GM18519 (cell line): ENCODE data around the gene ZC3H4.
"Not testable (repeated sequence)": the region's sequence is repeated elsewhere in the genome, so short reads cannot be mapped to it uniquely, and the experiment has no call there.

Experiments
- ATAC-seq: cut with Tn5 transposase; IDR thresholded peaks from one replicate; pipeline ENCODE4 v1.9.1; 2021; ENCODE audit warnings: mild to moderate bottlenecking, moderate library complexity; ENCODE audit not compliant: unreplicated experiment, low FRiP score

Gene ZC3H4

DNA sequence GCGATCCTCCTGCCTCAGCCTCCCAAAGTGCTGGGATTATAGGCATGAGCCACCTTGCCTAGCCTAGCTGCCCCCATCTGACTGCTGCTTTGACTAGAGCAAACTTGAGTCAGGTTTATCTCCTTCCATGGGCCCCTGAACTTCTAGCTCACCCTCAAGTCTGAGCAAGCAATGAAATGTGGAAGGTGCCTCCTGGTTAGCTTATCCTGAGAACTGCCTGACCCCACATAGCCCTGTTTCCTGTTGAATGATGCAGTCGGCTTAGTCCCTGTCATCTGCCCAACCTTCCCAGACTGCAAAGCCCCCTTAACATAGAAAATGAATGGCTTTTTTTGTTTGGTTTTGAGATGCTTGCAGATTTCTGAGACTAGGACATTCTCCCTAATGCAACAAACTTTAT is 56.2 kb downstream of the ZC3H4 start:
- ATAC-seq, result no peak

DNA sequence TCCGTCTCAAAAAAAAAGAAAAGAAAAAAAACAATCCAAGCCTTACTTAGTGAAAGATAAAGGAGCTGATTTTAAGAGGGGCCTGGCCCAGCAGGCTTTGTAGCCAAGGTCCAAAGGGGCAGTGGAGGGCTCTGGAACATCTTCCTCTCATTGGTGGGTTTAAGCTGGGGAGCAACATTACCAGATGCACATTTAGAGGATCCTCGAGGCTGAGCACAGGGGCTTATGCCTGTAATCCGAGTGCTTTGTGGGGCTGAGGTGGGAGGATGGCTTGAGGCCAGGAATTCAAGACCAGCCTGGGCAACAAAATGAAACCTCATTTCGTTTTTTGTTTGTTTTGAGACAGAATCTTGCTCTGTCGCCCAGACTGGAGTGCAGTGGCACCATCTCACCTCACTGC is 57.2 kb downstream of the ZC3H4 start:
- no peak for ATAC-seq

DNA sequence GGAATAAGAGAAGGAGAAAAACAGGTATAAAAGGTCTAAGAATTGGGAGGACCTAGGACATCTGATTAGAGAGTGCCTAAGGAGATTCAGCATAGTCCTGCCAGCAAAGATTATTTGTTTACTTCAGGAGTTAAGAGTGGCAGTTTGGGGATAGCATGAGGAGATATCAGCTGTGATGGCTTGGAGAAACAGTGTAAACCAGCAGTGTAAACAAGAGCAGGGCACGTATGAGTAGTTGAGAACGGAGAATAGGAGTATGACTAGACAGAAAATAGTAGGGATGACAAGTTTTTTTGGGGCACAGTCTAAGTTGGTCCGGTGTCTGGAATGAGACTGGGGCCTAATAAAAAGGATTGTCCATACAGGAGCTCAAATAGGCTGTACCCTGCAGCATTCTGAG is 63.0 kb downstream of the ZC3H4 start:
- ATAC-seq, result not testable (repeated sequence)

DNA sequence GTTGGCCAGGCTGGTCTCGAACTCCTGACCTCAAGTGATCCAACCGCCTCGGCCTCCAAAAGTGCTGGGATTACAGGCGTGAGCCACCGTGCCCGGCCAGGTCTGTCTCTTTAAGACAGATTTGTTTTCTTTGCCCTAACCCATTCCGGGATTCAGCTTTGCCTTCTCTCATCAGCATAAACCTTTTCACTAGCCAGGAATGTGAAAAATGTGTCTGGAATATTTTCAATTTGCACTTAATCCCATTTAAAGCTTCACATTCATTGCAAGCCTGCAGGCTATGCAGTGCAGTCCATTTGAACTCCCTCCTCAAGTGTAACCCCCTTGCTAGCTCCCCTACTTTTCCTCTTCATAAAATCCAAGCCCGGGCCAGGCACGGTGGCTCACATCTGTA is 64.3 kb downstream of the ZC3H4 start:
- ATAC-seq, result no peak

DNA sequence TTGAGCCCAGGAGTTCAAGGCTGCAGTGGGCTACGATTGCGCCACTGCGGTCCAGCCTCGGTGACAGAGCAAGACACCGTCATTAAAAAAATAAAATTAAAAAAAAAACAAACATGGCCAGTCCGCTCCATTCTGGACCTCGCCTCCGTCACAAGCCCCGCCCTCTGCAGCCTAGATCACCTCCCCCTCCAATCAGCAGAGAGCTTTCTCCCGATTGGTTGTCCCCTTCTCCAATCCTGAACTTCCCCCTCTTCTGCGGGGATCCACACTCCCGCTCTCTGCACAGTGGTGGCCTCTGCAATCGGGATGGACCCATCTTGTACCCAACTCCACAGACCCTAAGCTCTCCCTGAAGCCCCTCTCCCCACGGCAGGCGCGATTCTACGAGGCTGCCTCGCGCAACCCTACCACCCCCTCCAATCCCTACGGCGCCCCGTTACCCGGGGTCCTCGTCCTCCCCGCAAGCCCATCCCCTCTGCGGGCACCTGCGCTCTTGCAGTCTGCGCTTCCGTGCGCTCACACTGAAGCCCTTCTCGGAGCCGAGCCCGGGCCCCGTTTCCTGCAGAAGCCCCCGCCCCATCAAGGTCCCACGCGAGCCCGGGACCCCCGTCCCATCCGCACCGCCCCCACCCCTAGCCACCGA is 65.7 kb downstream of the ZC3H4 start:
- ATAC-seq, result peak; percentile 17

DNA sequence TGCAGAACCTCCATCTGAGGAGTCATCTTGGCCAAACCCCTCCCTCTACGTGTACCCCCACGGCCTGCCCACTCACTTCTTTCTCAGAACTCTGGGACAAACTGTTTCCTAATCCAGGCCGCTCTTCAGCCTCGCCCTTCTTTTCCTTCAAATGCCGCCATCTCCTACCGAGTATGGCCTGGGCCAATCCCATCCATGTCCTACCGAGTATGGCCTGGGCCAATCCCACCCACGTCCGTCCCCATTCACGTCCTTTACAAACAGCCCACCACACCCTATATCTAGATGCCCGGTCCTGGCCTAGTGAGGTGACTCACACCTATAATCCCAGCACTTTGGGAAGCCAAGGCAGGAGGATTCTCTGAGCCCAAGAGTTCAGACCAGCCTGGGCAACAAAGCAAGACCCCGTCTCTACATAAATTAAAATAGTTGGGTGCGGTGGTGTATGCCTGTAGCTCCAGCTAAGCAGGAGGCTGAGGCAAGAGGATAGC is 66.3 kb downstream of the ZC3H4 start:
- no peak for ATAC-seq

DNA sequence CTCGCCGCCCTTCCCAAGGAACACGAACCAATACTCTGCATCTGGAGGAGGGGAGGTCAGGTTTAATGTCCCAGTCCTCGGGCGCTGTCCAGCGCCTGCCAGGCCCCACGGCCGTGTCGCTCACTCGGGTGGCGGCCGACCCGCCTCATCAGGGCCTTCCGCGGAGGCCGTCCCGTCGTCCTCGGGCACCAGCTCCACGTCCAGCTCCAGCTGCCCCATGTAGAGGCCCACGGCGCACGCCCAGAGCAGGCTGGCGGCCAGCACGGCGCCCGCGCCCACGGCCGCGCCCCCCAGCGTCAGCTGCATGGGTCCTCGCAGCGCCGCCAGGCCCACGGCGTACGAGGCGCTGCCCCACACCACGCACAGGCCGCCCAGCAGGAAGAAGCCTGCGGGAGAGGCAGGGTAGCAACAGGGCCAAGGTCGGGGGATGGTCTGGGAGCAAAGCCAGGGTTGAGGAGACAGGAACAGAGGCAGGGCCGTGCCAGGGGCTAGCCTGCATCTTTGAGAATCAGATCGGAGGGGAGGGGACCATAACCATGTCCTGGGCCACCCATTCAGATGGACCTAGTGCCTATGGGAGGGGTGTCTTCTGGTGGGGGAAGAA is 67.6 kb downstream of the ZC3H4 start:
- ATAC-seq, result no peak

DNA sequence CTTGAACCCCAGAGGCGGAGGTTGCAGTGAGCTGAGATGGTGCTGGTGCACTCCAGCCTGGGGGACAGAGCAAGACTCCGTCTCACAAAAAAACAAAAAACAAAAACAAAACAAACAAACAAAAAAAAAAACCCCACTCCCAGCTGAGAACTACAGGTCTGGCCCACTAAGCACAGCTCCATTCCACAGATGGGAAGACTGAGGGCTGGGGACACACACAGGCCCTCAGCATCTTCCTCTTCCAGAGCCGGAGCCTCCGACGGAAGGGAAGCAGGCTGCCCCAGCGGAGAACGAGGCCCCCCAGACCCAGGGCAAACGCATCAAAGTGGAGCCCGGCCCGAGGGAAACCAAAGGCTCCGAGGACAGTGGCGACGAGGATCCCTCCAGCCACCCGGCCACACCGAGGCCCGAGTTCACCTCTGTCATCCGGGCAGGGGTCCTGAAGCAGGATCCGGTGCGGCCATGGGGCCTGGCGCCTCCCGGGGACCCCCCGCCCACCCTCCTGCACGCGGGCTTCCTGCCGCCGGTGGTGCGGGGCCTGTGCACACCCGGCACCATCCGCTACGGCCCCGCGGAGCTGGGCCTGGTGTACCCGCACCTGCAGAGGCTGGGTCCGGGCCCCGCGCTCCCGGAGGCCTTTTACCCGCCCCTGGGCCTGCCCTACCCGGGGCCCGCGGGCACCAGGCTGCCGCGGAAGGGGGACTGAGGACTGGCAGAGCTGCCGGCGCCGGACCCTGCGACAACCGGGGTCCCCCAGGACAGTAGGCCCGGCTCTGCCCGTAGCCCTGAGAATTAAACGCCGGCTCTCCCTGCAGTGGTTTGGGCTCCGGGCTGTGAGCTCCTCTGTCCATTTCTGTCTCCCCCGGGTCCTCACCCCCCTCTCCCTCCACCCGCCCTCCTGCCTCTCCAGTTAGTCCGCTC is 68.4 kb downstream of the ZC3H4 start:
- ATAC-seq, result no peak

DNA sequence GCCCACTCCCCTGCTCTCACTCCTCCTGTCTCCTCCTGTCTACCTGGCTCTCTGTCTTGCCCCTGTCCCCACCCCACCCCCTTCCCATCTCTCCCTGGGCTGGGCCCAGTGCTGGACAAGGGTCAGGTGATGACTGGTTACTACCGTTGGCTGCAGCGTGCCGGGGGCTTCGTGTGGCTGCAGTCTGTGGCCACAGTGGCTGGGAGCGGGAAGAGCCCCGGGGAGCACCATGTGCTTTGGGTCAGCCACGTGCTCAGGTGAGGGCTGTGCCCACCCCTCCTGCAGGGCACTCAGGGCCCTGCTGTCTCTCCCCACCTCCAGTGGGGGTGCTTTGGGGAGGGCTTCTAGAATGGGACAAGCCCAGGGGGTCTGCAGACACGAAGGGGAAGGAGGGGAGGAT is 72.7 kb downstream of the ZC3H4 start:
- ATAC-seq, result no peak

DNA sequence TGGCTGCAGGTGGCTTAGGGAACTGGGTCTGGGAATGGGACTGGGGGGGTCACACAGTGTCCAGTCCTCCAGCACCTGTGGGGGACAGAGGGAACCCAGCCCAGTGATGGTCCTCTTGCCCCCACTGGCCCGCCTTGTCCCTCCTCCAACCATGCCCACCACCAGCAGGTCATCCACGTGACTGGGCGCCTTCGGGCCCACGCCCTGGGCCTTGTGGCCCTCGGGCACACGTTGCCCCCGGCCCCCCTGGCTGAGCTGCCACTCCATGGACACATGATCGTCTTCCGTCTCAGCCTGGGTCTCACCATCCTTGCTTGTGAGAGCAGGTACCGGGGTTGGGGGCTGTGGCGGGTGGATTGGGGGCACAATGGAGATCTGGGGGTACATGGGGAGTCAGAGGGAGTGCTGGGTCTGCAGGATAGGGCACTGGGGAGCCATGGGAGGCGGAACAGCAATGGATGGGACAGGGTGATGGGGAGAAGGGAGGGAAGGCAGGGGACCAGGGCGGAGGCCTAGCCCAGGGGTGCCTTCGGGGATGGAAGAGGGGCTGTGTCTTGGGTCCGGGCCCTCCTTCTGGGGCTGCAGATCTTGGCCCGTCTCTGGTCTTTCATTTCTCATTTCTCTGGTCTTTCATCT is 74.2 kb downstream of the ZC3H4 start:
- ATAC-seq, result no peak

DNA sequence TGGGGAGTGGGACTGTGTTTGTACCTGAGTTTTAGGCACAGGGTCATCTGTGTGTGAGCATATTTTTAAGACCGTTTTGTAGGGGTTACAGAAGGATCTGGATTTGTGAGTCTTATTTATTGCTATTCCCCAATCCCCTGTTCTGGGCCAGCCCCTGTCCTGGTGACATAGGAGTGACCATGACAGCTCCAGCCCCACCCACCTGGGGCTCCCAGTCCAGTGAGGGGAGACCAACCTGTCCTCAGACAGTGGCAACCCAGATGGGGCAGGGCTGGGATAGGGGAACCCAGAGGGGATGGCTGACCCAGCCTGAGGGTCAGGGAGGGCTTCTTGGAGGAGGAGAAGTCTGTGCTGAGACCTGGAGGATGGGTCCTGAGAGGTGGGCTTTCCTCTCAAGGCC is 75.8 kb downstream of the ZC3H4 start:
- ATAC-seq, result no peak

DNA sequence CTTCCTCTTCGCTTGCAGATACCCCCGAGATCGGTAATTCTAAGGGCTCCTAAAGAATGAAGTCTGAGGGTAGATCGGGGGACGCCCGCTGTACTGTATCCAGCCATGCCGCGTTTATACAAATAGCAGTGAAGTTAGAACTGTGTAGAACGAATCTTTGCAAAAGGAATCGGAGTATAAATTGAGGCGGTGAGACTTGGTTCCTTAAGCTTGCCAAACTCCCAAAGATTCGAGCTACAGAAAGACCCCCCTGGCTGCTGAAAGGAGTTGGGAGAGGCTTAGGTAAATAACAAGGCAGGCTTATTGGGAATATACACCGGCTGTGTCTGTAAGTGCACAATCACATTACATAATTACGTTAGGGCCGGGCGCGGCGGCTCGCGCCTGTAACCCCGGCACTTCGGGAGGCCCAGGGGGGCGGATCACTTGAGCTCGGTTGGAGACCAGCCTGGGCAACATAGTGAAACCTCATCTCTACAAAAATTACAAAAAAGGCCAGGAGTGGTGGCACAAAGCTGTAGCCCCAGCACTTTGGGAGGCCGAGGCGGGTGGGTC is 77.4 kb downstream of the ZC3H4 start:
- ATAC-seq, result peak; percentile 19

DNA sequence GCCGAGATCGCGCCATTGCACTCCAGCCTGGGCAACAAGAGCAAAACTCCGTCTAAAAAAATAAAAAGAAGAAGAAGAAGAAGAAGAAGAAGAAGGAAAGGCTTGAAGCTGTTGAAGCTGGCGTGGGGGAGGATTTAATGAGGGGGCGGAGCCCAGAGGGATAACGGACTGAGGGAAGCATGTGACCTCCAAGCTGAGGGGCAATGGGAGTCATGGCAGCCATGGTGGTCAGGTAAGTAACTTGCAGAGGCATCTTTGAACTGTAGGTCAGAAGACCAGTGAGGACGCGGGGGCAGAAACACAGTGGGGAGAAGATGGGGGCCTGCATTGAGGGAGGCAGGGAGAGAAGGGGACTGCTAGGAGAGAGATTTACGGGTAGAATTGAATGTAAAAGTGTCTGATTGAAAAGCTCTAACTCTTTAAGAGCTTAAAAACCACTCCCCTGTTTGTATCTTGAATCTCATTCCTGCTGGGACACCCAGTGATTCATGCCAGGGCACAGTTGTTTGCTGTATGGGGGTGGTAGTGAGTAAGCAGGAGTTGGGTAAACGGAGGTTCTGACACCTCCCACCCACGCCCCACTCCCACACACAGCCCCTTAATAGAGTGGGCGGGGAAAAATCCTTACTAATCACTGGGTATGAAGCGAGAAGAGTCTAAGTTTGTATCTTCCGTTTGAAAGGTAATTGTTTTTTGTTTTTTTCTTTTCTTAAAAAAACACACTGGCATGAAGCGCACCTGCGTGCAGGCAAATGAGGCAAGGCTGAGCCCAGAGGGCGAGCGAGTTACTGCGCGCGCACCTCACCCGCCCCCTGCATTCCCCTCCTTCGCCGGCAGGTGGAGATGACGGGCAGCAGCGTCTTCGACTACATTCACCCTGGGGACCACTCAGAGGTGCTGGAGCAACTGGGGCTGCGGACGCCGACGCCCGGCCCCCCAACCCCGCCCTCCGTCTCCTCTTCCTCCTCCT is 78.2 kb downstream of the ZC3H4 start:
- ATAC-seq, result peak; percentile 73

DNA sequence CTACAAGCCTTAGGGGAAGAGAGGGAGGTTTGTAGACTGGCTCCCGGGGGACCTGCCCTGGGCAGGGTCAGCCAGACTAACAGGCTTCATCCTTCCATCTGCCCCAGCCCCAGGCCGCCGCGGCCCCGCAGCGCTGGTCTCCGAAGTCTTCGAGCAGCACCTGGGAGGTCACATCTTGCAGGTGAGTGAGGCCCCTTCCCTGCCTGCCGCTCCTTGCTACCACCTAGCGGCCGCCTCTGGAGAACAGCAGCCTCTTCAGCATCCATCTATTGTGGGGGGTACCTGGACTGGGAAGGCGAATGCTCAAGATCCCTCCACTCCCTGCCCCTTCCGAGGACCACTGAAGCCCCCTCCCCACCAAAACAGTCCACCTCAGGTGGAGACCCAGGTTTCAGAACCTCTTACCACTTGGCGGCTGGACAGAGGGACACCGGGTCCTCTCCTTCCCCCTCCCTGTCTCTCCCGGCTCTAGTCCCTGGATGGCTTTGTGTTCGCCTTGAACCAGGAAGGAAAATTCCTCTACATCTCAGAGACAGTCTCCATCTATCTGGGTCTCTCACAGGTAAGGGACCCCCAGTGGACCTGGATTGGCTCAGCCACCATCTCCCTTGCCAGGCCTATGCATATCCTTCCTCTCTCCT is 81.3 kb downstream of the ZC3H4 start:
- ATAC-seq, result no peak

DNA sequence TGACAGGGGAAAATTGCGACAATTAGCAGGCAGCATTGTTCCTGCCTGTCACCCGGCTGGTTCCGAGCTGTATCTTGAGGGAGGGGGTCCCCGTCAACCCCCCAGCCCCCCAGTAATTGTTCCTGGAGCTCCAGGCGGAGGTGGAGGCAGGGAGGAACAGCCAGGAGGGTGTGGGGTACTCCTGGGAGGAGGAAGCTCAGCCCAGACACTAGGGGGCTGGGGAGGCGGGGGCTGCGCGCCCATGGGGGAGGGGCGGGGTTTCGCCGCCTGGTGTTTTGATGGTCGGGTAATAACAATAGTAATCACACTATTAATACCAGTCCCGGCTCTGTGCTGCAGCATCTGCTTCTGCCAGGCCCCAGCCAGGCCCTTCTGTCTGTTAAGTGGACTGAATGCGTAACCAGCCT is 85.4 kb downstream of the ZC3H4 start:
- ATAC-seq, result no peak

DNA sequence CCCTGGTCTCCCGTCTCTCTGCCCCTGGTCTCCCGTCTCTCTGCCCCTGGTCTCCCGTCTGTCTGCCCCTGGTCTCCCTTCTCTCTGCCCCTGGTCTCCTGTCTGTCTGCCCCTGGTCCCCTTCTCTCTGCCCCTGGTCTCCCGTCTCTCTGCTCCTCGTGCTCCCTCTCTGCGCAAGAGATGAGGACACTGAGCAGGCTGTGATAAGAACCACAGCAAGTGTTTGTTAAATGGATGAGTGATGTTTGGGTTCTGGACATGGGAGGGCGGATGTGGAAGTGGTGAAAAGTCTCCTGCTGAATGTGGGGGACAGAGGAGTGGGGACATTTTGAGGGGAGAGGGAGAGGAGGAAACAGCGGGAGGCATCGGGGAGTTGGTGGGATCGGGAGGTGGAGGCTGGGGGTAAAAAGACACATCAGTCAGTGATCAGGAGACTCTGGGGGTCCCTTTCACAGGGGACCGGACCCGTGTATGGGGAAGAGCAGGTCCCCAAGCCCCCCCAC is 85.9 kb downstream of the ZC3H4 start:
- ATAC-seq, result no peak

DNA sequence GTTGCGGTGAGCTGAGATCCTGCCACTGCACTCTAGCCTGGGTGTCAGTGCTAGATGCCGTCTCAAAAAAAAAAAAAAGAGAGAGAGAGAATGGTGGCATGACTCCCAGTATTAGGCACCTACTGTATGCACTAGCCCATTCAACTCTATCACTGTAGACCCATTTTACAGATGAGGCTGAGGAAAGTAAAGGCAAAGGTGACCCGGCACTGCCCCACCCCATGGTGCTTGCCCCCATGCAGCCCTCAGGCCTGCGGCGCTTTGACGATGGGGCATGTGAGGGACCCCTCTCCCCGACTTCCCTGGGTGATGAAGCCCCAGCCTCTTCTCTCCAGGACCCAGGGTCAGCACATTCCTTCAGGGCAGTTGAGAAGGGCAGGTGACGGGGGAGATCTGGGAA is 86.7 kb downstream of the ZC3H4 start:
- no peak for ATAC-seq

DNA sequence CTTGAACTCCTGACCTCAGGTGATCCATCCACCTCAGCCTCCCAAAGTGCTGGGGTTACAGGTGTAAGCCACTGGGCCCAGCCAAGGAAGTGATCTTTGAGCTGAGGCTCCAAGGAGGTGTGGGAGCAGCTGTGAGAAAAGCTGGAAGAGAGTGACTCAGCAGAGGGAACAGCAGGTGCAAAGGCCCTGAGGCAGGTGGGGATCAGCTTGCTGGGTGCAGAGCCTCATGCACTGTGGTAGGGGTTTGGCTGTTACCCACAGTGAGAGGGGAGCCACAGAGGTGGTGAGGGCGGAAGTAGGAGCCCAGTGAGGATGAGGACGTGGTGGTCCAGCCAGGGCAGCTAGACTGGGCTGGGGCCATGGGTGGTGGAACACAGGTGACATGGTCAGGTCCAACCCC is 87.4 kb downstream of the ZC3H4 start:
- no peak for ATAC-seq

DNA sequence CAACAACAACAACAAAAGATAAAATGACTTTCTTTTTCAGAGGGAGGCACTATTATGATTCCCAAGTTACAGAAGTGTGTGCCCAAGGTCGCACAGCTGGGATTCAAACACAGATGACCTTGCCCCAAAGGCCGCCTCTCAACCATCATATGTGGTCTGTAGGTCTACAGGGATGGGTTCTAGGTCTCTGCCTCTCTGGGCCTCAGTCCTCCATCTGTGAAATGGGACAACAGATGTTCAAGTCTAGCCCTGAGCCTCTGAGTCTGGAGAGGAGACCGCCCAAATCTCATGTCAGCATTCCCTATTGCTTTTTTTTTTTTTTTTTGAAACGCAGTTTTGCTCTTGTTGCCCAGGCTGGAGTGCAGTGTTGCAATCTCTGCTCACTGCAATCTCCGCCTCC is 89.1 kb downstream of the ZC3H4 start:
- no peak for ATAC-seq
